NCI-H748 (cell line): ENCODE measurements around the gene GARRE1.
"Not testable (repeated sequence)": the region's sequence is repeated elsewhere in the genome, so short reads cannot be mapped to it uniquely, and the experiment has no call there.

Experiments
- DNase-seq: peaks from one replicate; lab custom pipeline; 2025; ENCODE audit not compliant: unreplicated experiment; lab: John Stamatoyannopoulos, UW

Gene GARRE1, protein sequence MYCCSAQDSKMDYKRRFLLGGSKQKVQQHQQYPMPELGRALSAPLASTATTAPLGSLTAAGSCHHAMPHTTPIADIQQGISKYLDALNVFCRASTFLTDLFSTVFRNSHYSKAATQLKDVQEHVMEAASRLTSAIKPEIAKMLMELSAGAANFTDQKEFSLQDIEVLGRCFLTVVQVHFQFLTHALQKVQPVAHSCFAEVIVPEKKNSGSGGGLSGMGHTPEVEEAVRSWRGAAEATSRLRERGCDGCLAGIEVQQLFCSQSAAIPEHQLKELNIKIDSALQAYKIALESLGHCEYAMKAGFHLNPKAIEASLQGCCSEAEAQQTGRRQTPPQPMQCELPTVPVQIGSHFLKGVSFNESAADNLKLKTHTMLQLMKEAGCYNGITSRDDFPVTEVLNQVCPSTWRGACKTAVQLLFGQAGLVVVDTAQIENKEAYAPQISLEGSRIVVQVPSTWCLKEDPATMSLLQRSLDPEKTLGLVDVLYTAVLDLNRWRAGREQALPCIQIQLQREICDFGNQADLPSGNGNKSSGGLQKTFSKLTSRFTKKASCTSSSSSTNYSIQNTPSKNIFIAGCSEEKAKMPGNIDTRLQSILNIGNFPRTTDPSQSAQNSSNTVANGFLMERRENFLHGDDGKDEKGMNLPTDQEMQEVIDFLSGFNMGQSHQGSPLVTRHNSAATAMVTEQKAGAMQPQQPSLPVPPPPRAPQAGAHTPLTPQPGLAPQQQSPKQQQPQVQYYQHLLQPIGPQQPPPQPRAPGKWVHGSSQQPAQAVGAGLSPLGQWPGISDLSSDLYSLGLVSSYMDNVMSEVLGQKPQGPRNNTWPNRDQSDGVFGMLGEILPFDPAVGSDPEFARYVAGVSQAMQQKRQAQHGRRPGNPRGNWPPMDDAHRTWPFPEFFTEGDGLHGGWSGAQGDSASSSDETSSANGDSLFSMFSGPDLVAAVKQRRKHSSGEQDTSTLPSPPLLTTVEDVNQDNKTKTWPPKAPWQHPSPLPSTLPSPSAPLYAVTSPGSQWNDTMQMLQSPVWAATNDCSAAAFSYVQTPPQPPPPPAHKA (N-terminal part only)

DNA sequence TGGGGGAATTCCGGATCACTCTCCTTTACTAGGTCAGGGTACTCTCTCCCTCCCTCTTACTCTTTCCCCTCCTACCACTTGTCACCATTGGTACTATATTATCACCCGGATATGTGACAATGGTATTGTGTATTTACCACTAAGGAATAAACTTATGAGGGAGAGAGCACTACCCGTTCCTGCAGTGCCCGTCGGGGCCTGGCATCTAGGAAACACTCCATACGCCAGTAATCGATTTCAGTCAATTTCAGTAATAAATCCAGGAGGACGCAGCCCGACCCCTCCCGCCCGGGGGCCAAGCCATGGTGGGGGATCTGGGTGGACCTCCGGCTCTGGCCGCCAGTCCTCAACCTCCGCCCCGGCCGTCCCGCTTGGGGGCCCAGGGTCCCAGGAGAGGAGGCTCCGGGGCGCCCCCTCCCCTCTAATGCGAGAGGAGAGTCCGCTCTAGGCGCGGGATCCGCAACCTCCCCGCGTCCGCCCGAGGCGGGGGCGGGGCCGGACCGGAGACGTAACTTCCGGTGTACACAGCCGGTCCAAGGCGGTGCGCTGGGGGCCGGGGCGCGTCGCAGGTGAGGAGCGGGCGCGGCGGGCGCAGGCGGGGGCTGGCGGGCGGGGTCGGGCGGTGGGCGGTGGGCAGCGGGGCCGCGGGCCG lies at the start of gene GARRE1:
Gene GARRE1, plus strand, starts transcription at position 509 of the 652 bp plus-strand sequence. CDS start 45,920 bp downstream, outside the sequence.
- DNase-seq: peak; percentile 94

DNA sequence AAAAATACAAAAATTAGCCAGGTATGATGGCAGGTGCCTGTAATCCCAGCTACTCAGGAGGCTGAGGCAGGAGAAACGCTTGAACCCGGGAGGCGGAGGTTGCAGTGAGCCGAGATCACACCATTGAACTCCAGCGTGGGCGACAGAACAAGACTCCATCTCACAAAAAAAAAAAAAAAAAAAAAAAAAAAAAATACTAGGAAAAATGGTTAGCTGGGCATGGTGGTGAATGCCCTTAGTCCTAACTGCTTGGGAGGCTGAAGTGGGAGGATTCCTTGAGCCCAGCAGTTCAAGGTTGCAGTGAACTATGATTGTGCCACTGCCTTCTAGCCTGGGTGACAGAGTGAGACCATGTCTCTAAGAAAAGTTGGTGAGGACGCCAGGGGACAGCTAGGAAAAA lies 49.0 kb upstream of the GARRE1 start:
- not testable (repeated sequence) for DNase-seq

DNA sequence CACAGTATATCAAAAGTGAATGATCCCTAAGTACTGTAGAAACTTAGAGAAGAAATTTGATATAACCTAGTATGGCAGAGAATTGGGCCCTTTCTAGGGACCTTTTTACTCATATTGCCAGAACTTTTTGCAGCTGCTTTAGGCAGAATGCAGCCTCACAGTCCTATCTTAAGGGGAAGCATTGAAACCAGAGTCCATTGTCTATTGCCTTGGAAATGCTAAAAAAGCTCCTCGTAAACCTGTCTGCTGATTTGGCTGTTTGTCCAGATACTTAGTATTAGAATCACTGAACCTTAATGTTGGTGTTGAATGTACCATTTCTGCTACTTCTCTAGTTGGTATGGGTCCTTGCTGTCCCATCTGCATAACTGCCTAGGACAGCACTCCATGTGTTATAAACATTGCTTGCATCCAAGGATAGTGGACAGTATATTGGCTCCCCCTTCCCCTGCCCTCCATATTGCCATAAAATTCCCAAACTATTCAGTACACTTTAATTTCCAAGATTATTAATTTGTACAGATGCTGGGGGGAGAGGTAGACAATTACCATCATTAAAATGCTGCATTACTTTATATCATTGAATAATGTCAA lies 46.0 kb upstream of the GARRE1 start:
- no peak for DNase-seq

DNA sequence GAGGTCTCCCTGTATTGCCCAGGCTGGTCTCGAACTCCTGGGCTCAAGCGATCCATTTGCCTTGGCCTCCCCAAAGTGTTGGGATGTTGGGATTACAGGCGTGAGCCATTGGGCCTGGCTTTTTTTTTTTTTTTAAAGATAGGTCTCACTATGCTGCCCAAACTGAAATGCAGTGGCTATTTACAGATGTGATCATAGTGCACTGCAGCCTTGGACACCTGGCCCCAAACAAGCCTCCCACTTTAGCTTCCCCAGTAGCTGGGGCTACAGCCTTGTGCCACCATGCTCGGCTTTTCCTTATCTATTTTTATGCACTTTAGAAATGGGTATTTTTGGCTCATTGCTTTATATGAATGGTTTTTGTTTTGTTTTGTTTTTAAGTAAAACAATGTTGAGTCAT lies 44.6 kb upstream of the GARRE1 start:
- no peak for DNase-seq

DNA sequence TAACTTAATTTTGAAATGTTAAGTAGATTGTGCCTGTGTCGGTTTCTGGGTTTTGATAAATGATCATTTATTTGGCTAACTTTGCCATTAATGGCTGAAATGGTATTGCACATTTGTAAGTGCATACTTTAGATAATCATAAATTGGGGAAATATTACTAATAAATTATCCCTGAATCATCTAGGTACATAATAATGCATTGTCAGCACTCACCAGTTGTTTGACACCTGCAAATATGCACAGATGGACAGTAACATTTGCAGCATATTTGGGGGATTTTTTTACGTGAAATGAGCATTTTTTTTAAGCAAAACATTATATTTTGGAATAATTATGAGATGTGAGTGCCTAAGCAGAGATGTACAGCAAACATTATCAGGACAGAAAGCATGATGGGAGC lies 41.1 kb upstream of the GARRE1 start:
- DNase-seq: no peak

DNA sequence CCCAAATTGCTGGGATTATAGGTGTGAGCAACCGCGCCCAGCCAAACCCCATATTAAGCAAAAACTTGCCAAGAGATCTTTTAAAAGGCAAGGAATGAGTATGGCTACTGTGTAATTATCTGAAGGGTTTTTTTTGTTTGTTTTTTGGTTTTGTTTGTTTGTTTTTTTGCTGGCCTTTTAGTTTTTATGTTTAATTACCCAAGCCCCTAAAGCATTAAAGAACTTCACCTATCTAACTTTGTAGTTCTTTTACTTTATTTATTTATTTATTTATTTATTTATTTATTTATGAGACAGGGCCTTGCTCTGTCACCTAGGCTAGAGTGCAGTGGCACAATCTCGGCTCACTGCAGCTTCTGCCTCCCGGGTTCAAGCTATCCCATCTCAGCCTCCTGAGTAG lies 40.3 kb upstream of the GARRE1 start:
- DNase-seq: no peak

DNA sequence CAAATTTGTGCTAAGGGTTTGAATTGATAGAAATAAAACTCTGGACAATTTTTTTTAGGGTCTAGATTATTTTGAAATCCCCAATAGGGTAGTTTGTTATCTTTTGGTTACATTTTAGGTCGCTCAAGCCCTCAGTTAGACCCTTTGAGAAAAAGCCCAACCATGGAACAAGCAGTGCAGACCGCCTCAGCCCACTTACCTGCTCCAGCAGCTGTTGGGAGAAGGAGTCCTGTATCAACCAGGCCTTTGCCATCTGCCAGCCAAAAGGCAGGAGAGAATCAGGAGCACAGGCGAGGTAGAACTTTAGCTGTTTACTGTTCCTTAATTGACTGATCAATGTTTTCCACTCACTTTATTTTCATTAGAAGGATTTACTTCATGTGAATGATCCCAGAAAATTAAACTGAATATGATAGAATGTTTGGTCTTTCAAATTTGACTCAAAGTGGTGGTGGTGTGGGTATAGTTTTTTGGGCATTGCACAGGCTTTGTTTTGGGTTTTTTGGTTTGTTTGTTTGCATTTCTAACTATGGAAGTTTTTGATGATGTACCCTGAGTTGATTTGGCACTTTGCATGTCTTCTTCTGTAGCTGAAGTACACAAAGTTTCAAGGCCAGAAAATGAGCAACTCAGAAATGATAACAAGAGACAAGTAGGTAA lies 39.2 kb upstream of the GARRE1 start:
- no peak for DNase-seq

DNA sequence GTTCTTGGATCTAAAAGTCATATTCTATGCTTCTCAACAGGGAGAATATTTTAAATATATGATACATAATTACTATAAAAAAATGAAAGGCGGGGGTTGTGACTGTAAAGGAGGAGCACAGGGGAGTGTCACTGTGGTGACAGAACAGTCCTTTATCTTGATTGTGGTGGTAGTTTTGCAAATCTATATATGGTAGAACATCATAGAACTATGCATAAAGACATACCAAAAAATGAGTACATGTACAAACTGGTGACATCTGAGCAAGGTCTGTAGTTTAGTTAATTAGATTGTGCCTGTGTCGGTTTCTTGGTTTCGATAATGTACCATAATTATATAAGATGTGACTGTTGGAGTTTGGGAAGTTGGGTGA lies 38.7 kb upstream of the GARRE1 start:
- no peak for DNase-seq

DNA sequence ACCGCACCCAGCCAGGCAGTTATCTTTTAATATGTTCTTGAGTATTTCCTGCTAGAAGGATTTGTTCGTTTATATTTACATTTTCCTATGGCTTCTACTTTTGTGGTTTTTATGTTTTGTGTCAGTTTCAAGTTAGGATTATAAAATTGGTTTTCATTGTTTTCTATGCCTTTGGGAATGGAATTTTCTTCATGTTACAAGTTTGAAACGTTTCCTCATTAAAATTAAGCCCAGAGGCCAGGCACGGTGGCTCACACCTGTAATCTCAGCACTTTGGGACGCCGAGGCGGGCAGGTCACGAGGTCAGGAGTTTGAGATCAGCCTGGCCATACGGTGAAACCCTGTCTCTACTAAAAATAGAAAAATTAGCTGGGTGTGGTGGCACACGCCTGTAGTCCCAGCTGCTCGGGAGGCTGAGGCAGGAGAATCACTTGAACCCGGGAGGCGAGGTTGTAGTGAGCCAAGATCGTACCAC lies 37.6 kb upstream of the GARRE1 start:
- DNase-seq: not testable (repeated sequence)

DNA sequence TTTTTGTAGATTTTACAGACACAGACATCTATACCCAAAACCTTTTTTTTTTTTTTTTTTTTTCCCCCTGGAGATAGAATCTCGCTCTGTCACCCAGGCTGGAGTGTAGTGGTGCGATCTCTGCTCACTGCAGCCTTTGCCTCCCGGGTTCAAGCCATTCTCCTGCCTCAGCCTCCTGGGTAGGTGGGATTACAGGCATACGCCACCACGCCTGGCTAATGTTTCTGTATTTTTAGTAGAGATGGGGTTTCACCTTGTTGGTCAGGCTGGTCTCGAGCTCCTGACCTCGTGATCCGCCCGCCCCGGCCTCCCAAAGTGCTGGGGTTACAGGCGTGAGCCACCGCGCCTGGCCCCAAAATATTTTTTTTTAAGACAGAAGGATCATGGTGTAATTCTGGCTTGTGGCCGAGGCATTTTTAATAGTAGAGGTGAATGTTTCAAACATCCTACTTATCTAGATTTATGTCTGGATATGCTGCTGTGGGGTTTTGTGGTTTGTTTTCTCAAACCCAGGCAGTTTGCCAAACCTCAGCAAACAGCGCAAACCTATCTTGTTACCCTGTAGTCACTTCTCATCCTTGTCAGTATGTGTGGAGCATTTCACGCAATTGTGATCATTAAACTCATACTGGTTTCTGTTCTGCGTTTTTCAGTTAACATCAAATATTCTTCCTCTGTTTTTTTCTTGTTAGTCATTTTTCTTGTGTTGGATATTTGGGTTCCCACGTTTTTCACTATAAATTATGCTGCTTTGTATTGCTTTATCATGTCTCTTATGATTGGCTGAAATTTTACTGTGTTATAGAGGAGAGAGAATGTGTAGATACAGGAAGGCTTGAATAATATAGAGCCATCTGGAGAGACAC lies 36.2 kb upstream of the GARRE1 start:
- peak; percentile 48 for DNase-seq

DNA sequence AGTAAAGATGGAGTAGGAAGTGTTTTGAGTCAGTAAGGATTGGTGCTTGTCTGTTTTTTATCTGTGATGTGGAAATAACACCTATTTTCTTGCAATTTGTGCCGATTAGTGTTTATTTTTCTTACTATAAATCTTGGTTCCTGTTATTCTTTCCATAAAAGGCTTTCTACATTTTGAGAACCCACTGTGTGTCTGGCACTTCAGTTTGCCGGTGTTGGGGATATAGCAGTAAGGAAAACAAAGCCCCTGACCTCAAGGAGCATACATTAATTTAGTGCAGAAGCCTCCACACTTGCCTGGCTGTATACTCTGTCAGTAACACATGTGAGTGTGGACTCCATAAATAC lies 35.6 kb upstream of the GARRE1 start:
- DNase-seq: no peak

DNA sequence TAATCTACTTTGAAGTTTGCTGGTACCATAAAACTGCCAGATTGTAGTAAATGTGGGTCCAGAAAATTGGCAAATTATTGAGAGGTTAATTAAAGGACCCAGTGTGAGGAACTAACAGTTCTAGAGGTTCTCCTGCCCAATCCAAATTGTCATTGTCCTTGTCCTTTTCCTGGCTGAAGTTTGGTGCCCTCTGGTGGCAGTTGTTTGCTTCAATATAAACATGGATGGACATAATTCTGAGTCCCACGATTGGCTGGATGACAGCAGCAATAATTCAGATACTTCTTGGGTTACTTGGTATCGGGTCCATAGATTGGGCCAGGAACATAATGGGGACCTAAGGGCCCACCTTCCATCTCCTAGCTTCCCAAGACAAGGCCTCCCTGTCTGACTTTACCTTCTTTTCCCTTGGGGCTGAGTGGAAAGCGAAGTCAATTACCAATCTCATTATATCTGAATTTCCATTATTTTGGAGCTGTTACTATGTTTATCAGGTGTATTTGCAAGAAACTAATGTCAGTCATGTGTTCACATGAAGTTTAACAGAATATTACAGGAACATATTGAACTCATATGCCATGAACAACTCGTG lies 33.8 kb upstream of the GARRE1 start:
- peak; percentile 66 for DNase-seq

DNA sequence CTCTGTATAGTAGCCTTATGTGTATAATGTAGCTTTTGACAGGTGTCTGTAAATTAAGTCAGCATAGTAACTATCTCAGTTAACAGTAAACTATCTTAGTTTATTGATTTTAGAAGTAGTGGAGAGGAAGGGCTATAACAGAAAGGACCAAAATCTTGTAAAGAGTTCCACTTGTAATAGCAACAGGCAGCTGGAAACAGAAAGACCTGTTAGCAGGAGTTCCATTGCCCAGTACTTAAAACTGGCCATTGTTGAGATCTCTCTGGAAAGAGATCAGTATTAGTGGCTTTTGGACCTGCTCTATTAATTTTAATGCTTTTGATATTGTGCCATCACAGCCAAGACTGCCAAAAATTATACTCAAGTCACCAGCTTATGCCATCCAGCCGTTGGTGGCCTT lies 32.0 kb upstream of the GARRE1 start:
- DNase-seq: no peak

DNA sequence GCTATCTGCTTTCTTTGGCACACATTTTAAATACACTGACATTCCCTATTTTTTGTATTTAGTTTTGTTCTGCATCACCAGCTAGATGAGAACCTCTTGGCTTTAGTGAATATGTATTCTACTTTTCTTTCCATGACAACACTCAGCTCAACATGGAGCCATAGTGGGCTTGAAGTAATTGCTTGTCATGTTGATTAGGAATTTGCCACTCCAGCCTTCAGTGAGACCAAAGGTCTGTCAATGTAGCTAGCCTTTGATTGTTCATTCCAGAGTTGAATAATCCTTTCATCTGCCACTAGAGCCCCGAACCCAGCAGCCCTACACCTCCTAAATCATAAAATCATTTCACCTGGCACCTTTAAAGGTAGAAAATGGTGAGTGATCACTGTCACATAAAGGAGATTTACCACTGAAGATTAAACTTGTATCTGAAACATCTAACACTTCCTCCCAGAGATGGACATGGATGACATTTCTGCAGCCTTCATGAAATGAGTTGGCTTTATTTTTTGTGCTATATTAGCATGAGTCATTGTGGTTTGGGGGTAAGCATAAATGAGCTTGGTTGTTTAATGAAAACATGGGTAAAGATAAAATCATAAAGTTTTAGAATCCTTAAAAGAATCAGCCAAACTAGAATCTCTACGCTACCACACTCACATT lies 29.2 kb upstream of the GARRE1 start:
- DNase-seq: no peak

DNA sequence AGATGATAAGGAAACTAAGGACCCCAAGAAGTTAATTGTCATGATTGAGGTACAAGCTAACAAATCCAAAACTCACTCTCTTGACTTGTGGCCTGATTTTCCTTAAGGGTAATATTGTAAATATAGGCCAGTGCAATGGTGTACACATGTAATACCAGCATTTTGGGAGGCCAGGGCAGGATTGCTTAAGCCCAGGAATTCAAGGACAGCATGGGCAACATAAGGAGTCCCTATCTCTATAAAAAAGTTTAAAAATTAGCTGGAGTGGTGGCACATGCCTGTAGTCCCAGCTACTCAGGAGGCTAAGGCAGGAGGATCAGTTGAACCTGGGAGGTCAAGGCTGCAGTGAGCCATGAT lies 28.7 kb upstream of the GARRE1 start:
- no peak for DNase-seq

DNA sequence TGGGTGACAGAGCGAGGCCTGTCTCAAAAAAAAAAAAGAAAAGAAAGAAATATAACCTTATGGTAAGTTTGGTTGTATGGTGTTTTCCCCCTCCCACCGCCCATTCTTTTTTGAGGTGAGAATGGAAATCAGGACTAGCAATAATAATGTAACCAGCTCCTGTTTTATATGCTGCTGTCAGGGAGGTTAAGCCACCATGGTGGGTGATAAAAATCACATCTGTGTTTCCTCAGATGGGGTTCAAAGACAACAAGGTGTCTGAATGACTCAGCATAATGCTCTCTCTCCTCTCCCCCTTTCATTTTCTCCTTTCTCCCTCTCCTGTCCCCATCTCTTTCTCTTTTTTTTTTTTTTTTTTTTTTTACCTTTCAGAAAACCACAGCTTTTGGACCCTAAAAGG lies 28.3 kb upstream of the GARRE1 start:
- DNase-seq: no peak

DNA sequence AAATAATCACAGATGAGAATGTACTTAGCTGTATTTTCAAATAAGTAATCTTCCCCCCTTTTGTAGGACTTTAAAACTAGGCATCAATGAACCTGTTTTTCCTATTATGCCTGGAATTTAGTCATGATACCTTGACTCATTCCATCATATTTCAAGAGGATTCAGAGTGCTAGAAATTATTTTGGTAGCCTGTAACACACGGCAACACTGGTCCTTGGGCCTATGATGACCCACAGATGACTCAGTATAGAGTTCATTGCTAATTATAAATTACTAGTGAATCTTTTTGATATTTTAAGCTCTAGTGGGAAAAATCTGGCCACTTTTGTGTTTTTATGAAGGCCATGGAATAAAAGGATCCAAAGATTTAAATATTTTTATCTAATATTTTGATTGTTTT lies 26.0 kb upstream of the GARRE1 start:
- no peak for DNase-seq

DNA sequence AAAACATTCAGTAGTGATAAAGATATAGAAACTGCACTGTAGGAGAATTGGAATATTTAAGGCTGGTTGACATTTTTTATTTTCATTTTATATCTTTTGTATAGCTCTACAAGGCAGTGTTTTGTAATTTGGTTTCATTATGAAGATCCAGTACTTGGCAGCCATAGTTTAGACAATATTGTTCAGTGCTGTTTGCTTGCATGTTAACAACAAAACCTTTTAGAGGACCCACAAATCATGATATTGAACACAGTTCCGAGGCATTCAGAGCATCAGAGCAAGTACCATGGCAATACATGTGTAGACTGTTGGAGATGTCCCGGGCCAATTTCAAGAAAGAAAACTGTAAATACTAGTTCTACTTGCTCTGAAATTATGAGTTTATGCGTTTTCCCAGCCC lies 25.6 kb upstream of the GARRE1 start:
- no peak for DNase-seq

DNA sequence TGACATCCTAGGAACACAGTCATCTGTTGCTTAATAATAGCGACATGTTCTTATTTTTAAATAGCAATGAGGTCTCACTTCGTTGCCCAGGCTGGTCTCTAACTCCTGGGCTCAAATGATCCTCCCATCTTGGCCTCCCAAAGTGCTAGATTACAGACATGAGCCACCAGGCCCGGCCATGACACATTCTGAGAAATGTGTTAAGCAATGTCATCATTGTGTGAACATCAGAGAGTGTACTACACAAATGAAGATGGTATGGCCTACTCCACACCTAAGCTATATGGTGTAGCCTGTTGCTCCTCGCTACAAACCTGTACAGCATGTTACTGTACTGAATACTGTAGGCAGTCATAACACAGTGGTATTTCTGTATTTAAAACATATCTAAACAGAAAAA lies 24.6 kb upstream of the GARRE1 start:
- no peak for DNase-seq
